ENCODE results near the gene DIPK1B. TPM values are rescaled to one million over a fixed set of nuclear protein-coding genes. Genes with fewer than 3 reads are reported as not detected.

DIPK1B gene
- total RNA-seq, 6 experiments from 2014 or later = not detected

DNA sequence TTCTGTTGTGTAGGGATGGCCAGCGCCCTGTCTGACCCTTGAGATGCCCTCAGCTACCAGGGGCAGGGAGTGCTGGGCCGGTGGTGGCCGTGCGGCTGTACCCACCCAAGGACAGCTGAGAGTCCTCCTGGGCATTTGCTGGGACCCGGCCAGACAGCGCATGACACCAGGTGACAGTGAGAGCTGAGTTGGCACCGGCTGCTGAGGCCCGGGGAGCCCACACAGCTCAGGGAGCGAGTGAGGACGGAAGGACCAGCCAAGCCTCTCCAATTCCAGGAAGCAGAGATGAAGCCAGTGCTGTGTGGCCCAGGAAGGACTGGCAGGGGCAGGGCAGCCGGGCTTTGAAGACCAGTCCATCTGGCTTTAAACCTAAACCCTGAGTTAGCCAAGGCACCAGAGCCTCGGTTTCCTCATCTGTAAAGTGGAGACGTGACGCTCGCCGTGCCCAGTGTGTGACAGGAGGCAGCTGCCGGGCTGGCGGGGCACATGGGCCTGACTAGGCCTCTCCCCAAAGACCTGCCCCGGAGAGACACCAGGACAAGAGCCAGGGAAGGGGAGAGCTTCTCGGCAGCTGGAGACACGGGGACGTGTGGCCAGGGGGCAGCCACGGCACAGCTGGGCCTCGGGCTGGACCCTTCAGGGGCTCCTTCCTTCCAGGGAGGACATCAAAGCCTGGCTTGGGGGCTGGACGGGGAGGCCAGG is 22.1 kb upstream of the DIPK1B start:
- DNase-seq = no peak
- H3K36me3 Mint-ChIP-seq (ENCODE audit: low read depth) = no peaks in the 10 kb centered on the region
- H3K9me3 Mint-ChIP-seq = no peaks in the 10 kb centered on the region
- no peak overlapping the region for H3K27ac Mint-ChIP-seq
- peaks cover 5% of the 10 kb centered on the region; the same call in 1 of the 2 replicates for H3K27me3 Mint-ChIP-seq (ENCODE audit: insufficient read depth)
- TF ChIP-seq, protein P1, sequence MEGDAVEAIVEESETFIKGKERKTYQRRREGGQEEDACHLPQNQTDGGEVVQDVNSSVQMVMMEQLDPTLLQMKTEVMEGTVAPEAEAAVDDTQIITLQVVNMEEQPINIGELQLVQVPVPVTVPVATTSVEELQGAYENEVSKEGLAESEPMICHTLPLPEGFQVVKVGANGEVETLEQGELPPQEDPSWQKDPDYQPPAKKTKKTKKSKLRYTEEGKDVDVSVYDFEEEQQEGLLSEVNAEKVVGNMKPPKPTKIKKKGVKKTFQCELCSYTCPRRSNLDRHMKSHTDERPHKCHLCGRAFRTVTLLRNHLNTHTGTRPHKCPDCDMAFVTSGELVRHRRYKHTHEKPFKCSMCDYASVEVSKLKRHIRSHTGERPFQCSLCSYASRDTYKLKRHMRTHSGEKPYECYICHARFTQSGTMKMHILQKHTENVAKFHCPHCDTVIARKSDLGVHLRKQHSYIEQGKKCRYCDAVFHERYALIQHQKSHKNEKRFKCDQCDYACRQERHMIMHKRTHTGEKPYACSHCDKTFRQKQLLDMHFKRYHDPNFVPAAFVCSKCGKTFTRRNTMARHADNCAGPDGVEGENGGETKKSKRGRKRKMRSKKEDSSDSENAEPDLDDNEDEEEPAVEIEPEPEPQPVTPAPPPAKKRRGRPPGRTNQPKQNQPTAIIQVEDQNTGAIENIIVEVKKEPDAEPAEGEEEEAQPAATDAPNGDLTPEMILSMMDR (IDR thresholded peaks at IDR 0.05) = no peak
- peaks cover 16% of the 10 kb centered on the region for H3K4me1 Mint-ChIP-seq (ENCODE audit: low read depth)
- H3K4me3 Mint-ChIP-seq = no peak overlapping the region

DNA sequence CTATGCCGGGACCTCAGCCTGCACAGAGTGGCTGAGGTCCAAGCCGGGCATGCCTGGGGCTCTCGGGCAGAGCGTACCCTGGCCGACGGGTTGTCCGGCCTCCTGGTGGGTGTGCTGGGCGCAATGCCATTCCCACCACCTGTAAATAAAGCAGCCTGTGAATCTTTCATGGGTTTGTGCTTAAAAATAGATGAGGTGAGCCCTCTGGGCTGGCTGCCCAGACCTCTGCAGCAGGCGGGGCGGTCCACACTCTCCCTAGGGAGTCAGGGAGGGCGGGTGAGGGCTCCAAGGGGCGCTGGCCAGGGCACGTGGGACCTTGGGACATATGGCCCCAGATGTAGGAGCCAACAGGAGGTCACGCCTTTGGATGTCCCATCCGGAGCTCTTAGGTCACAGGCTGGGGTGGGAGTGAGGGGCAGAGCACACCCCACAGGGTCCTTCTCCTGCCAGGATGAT is 21.5 kb upstream of the DIPK1B start:
- no peak overlapping the region for H3K4me3 Mint-ChIP-seq
- H3K4me1 Mint-ChIP-seq (ENCODE audit: low read depth) = peaks cover 15% of the 10 kb centered on the region
- no peaks in the 10 kb centered on the region for H3K36me3 Mint-ChIP-seq (ENCODE audit: low read depth)
- peaks cover 6% of the 10 kb centered on the region; the same call in 1 of the 2 replicates for H3K27me3 Mint-ChIP-seq (ENCODE audit: insufficient read depth)
- no peak for DNase-seq
- no peak overlapping the region for H3K27ac Mint-ChIP-seq
- TF ChIP-seq, protein P1 (IDR thresholded peaks at IDR 0.05) = no peak
- H3K9me3 Mint-ChIP-seq = no peaks in the 10 kb centered on the region

DNA sequence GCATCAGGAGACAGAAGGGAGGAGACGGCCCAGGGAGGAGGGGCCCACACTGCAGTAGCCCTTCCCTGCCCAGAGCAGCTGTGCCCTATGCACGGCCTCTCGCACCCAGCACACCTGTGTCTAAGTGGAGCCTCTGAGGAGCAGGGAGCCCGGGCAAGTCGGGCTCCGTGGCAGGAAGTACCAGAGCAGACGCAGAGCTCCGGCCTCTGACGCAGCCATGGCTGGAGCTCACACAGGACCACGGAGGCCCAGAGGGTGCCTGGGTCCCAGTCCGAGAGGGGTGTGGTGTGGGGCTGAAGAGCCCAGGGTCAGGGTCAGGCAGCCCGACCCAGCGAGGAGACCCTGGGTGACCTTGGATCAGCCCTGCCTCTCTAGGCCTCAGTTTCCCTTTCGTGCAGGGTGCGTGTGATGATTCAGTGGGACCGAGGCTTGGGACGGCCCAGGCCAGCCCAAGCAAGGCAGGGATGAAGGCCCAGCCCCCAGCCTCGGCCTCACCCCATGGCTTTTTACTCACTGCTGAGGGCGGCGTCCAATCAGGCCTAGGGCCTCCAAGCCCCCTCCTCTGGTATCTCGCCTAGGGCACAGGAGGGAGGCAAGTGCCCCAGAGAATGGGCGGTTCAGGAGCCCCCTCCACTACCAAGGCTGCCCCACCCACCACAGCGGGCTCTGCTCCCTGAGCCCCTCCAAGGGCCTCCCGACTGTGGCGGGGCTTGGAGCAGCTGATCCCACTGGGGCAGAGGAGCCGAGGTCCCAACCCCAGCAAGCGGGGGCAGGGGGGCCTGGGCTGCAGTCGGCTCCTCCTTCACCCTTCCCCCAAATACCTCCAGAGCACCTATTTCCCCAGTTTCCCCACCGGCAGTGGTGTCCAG is 20.8 kb upstream of the DIPK1B start:
- H3K9me3 Mint-ChIP-seq = no peaks in the 10 kb centered on the region

DNA sequence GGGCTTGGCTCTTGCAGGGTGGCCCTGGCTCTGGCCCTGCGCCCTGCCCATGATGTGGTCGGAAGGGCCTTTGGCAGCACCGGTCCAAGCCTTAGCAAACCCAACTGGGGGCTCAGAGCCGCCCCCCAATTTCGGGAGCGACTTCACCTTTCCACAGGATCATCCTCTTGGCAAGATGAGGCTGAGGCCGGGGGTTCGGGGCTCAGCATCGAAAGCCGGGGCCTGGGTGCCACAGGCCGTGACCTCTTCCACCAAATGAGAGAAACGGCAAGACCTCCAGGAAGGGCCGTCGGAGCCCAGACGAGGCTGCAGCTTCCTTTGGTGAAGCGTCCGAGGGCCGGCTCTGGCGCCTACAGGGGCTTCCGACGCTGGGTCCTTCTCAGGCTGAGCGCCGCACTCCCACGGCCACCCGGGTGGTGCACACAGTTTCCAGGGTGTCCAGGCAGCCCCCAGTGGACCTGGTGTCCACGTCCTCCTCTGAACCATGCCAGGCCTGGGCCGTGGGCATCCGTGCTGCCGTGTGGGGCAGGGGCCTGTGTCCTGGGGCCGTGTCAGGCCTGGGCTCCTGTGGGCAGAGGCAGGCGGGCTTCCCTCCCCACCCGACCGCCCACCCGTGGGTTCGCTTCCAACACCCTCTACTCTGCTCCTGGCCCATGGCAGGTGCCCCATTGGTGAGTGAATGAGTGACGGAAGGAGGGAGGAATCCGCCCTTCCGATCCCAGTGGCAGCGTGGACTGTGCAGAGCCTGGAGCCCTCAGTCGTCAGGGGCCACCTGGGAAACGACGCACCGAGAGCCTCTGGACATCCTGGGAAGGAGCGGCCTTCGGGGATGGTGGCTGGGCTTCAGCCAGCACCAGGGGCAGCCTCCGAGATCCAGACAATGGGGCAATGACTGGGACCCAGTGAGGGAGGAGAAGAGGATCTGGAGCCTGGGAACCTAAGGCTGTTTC is 19.9 kb upstream of the DIPK1B start:
- no peak overlapping the region for H3K27ac Mint-ChIP-seq
- H3K9me3 Mint-ChIP-seq = no peaks in the 10 kb centered on the region
- TF ChIP-seq, protein P1 (IDR thresholded peaks at IDR 0.05) = no peak
- no peak overlapping the region for H3K4me3 Mint-ChIP-seq
- H3K4me1 Mint-ChIP-seq (ENCODE audit: low read depth) = peaks cover 10% of the 10 kb centered on the region
- peaks cover 7% of the 10 kb centered on the region; the same call in 1 of the 2 replicates for H3K27me3 Mint-ChIP-seq (ENCODE audit: insufficient read depth)
- no peaks in the 10 kb centered on the region for H3K36me3 Mint-ChIP-seq (ENCODE audit: low read depth)
- no peak for DNase-seq

More for the DNA sequence above, 20.8 kb upstream of the DIPK1B start:
- TF ChIP-seq, protein P1 (IDR thresholded peaks at IDR 0.05) = no peak
- Mint-ChIP-seq H3K27me3 (ENCODE audit: insufficient read depth) (peaks cover 6% of the 10 kb centered on the region; the same call in 1 of the 2 replicates), H3K4me1 (ENCODE audit: low read depth) (peaks cover 10% of the 10 kb centered on the region), H3K27ac (no peak overlapping the region), H3K4me3 (no peak overlapping the region), H3K36me3 (ENCODE audit: low read depth) (no peaks in the 10 kb centered on the region)
- DNase-seq = no peak

DNA sequence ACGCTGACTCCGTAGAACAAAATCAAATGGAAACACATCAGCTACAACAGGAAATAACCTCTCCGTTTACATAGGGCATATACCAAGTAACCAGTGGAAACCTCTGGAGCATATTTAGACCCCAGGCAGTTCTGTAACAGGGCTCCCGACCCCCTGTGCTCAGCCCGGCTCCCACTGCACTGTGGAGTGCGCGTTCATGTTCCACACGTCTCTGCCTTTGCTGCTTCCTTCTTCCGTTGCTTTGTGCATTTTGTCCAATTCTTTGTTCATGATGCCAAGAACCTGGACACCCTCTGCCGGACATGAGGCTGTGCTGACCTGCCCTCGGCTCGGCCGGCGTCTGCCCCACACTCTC is 19.3 kb upstream of the DIPK1B start:
- H3K9me3 Mint-ChIP-seq = no peaks in the 10 kb centered on the region
- no peaks in the 10 kb centered on the region for H3K36me3 Mint-ChIP-seq (ENCODE audit: low read depth)
- H3K4me1 Mint-ChIP-seq (ENCODE audit: low read depth) = peaks cover 10% of the 10 kb centered on the region
- H3K27me3 Mint-ChIP-seq (ENCODE audit: insufficient read depth) = peaks cover 13% of the 10 kb centered on the region; the same call in 1 of the 2 replicates
- H3K4me3 Mint-ChIP-seq = no peak overlapping the region
- DNase-seq = no peak
- TF ChIP-seq, protein P1 (IDR thresholded peaks at IDR 0.05) = no peak
- H3K27ac Mint-ChIP-seq = no peak overlapping the region
